Measurements from ENCODE around the gene SOCS2. TPM values are rescaled to one million over a fixed set of nuclear protein-coding genes. Genes with fewer than 3 reads are reported as not detected.
"Not testable (repeated sequence)": the region's sequence is repeated elsewhere in the genome, so short reads cannot be mapped to it uniquely, and the experiment has no call there.

Gene SOCS2, protein sequence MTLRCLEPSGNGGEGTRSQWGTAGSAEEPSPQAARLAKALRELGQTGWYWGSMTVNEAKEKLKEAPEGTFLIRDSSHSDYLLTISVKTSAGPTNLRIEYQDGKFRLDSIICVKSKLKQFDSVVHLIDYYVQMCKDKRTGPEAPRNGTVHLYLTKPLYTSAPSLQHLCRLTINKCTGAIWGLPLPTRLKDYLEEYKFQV
- 30.1 TPM for total RNA-seq

- peak; percentile 58 for DNase-seq
These were observed at the start of gene SOCS2 for GRCh38 chr12:93571925-93572711. Gene SOCS2 (plus strand): TSS chr12:93572675. CDS start chr12:93572898, 223 bp downstream.

DNA sequence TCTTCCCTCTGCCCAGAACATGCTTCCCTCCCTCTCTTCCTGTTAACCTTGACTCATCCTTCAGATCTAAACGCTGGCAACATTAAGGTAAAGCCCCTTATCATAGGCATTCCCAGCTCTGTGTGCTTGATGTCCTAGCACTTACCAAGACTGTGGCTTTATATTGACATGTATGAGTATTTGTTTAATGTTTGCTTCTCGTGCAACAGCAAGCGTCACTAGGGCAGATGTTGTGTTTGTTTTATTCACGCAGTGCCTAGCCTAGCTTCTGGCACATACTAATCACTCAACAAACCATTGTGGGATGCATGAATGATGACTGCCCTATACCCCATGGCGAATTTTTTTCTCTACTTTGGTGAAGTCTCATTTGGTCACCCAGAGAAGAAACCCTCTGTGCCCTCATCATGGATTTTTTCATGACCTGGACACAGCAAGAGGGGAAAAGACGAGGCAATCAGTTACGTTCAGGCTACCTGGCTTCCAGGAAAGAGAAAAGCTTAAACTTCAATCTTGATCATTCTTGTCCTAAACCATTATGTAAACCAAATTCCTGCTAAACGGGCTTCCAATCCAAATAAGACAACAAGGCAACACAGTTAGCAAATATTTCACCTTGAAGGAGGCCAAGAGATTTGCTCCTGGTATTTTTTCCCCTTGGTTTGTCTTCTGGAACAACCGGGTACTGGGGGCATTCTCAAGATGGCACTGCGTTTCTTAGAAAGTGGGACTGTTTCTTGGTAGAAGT is 47.9 kb upstream of the SOCS2 start:
- DNase-seq = no peak

DNA sequence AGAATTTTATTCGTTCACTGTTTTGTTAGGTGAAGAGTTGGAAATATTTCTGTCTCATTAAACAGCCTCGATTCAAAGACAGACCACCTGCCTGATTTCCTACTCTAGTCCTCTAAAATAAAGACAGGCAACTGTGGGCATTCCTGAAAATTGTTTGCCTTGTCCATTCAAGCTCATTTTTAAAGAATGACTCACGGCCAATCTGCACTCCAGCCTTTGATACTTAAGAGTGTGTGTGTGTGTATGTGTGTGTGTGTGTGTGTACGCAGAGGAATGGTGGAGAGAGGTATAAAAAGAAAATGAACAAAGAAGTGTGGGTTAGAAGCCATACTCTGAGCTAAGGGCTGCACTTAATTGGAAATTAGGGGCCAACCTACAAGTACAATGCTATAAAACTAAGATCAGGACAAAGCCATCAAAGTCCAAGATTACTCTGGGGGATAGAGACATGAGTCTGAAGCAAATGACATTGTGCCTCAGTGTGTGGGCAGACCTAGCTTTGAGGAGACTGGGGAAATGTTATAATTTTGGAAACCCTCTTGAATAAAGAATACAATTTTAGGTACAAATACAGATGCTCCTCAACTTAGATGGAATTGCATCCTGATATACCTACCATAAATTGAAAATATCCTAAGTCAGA is 45.6 kb upstream of the SOCS2 start:
- no peak for DNase-seq

DNA sequence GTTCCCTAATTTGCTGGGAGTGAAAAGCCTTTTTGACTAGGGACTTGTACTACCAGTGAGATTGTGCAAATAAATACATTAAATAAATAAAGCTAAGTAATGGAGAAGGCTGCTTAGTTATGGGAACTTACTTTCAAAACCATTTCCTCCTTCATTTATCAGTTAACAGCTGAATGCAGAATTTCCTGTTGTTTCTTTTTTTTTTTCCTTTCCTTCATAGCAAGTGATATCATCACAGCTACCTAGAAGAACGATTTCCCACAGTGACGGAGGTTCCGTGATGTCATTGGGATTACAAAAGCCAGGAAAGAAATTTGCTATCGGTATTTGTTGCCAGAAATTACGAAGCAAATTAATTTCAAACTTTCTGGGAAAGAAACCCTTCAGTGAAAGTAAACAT is 42.1 kb upstream of the SOCS2 start:
- DNase-seq = no peak

DNA sequence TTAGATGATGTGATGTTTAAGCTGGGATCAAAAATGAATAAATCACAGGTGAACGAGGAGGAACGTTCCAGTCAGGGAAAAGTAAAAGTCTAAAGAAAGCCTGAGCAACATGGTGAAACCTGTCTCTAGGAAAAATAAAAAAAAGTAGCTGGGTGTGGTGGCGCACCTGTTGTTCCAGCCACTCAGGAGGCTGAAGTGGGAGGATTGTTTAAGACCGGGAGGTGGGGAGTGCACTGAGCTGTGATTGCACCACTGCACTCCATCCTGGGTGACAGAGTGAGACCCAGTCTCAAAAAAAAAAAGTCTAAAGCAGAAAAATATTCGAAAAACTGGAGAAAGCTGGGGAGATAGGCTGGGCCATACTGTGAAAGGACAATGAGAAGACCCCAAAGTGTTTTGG is 39.2 kb upstream of the SOCS2 start:
- DNase-seq = no peak

GRCh38 chr12:93536111-93536765 is 36.2 kb upstream of the SOCS2 start:
- no peak for DNase-seq

- DNase-seq = peak; percentile 47
These were observed 35.5 kb upstream of the SOCS2 start for GRCh38 chr12:93536766-93537488.

- DNase-seq = no peak
These were observed 34.7 kb upstream of the SOCS2 start for GRCh38 chr12:93537769-93538168.

DNA sequence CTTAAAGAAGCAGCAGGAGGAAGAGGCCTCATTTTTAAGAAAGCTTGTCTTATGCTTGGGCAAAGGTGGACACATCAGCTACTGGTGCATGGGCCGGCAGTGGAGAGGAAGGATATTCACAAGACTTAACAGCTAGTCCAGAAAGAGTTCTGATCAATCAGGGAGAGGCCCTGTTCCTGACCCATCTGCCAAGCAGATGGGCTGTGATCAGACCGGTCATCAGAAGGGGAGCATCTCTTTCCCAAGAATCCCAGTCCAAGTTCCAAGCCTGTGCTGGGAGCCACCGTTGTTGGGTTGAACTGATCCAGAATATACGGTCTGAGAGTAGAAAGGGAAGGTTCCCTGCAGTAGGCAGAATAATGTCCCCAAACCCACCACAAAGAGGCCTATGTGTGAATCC is 32.7 kb upstream of the SOCS2 start:
- no peak for DNase-seq

DNA sequence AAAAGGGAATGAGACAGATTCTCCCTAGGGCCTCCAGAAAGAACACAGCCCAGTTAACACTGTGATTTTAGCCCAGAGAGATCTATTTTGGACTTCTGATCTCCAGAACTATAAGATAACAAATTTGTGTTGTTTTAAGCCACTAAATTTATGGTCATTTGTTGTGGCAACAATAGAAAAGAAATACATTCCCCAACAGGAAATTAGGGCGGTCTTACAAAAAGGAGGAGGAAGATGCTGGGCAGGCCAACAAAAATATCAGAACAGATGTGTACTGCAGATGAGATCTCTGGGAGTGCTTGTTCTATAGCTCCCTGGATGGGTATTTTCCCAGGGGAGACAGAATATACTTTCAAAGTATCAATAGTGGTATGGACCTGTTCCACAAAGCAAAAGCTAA is 32.0 kb upstream of the SOCS2 start:
- DNase-seq = no peak

DNA sequence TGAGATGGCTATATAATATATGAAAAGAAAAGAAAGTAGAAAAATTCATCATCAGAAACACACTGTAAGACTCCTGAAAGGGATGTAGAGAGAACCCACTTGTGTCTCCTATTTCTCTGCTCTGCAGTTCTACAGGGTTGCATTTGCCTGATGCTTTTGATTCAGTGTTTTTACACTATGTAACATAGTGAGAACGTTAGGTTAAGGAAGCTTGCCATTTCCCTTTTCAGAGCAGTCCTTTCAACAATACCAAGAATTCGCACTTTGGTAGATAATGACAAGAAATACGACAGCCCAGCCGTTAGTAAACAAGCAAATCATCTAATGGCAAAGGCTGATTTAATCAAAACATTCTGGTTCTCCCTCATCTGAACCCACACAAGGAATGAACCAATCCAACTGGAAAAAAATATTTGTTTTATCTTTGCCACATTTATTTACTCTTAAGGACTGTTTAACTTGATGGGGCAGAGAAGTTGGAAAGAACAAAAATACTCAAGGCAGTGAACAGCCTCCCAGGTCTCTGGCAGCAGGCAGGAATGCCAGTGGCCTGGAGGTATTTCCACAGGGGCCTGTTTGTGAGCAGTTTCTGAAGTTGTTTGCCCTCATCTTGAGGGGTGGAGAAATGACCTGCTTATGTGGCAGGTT is 30.8 kb upstream of the SOCS2 start:
- no peak for DNase-seq

DNA sequence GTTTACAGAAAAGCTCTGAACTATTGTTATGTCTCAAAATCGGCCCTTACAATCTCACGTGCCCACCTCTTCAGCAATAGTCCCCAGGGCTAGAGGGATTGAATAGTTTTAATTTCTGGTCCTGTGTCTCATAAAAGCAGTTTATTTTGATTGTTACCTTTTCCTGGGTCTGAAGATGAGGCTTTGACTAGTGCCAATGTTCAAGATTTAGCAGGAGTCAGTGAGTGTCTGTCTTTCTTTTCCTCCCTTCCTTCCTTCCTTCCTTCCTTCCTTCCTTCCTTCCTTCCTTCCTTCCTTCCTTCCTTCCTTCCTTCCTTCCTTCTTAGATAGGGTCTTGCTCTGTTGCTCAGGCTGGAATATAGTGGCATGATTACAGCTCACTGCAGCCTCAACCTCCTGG is 24.7 kb upstream of the SOCS2 start:
- DNase-seq = no peak

DNA sequence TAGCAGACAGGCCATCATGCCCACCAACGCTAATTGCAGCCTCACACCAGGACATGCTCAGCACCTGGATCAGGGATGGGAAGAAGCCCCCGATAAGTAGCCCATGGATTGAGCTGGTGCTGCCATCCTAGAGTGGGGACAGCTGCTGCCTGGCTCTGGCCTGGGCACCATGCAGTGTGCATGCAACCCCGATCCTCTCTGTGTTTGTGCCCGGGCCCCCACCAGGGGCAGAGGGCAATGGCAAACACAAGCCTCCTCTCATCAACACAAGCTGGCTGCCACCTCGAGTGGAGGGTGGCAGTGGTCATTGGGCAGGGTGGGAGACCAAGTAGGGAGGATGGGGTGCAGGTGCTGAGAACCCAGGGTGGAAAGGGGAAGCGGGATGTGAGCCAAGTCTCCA is 23.3 kb upstream of the SOCS2 start:
- no peak for DNase-seq

DNA sequence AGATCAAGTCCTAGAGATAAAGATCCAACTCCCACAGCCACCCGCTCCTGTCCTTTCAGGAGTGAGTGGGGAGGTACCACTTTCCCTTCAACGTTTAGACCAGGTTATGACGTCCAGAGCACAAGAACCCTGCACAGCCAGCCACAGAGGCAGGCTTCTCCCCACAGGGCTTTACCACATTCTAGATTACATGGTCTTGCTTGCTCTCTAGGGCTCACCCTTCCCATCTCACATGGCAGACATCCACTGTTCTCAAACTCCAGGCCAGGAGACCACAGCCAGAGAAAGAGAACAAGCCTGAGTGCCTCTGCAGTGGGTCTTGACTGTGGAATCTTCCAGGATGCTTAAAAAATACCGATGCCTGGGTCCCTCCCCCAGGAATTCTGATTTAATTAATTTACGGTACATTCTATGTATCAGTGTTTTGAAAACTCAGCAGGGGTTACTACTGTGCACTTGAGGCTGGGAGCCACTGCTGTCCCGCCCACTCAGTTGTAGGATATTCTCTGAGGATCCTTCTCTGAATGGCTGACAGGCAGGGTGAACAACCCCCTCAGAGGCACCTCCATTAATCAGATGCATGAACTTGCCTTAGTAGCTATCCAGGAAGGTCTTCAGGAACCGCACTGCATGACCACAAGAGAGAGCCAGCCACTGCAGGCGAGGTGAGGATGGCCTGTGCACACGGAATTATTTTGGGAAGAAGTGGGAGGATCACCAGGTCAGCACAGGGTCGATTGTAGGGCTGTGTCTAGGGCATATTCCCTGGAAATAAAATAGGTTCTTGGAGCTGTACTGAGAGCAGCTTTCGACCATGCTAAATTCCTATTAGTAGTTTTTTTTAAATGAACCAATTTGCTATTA is 21.5 kb upstream of the SOCS2 start:
- DNase-seq = no peak

DNA sequence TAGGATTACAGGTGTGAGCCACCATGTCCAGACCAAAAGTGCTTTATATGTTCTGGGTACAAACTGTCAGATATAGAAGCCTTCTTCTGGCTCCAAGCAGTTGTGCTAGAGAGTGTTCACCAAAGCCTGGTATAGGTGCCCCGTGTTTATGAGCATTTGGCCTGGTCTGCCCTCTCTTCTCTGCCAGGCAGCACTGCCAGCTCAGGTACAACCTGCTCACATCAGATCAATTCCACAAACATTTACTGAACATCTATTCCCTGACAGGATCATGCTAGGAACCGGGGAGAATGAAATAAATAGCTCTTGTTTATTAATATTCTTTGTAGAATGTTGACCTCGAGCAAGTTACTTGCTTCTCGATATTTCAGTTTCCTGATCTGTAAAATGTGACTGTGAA is 20.0 kb upstream of the SOCS2 start:
- DNase-seq = no peak

DNA sequence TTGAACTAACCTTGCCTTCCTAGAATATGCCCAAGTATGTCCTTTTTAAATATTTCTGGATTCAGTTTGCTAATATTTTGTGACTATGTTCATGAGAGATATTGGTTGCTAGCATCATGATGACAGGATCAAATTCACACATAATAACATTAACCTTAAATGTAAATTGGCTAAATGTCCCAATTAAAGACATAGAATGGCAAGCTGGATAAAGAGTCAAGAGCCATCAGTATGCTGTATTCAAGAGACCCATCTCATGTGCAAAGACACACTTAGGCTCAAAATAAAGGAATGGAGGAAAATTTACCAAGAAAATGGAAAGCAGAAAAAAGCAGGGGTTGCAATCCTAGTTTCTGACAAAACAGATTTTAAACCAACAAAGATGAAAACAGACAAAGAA is 14.6 kb upstream of the SOCS2 start:
- DNase-seq = not testable (repeated sequence)

DNA sequence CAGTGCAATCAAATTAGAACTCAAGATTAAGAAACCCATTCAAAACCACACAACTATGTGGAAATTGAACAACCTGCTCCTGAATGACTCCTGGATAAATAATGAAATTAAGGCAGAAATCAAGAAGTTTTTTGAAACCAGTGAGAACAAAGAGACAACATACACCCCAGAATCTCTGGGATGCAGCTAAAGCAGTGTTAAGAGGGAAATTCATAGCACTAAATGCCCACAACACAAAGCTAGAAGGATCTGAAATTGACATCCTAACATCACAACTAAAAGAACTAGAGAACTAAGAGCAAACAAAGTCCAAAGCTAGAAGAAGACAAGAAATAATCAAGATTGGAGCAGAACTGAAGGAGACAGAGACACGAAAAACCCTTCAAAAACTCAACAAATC is 13.8 kb upstream of the SOCS2 start:
- DNase-seq = not testable (repeated sequence)

DNA sequence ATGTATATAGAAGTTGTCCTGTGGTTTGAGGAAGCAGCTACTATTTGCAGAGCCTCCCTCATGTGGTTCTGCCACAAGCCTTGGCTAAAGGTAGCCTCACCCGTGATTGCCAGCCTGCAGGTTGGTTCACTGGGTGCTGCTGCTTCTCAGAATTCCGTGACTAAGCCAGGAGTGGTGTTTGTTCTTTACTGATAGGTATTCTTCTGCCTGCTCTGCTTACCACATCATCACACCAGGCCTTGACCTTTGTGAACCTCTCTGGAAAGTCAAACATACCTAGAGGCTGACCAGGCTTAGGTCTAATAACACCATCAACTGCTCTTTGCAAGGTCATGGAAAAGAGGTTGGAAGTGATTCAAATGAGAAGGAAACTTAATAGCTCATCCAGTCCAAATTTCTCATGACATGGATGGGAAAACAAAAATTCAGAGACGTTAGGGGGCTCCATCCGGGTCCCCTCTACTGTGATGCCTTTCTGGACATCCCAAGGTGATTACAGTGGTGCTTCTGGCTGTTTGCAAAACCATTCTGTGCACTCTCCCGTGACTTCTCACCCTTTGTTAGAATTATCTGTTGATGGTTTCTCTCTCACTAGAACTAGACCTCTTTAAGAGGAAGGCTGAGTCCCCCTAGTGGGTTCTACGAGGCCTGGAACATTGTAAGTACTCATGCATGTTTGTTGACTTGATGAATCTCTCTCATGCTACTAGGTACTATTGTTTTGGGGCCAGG is 8.5 kb upstream of the SOCS2 start:
- DNase-seq = peak; percentile 20

DNA sequence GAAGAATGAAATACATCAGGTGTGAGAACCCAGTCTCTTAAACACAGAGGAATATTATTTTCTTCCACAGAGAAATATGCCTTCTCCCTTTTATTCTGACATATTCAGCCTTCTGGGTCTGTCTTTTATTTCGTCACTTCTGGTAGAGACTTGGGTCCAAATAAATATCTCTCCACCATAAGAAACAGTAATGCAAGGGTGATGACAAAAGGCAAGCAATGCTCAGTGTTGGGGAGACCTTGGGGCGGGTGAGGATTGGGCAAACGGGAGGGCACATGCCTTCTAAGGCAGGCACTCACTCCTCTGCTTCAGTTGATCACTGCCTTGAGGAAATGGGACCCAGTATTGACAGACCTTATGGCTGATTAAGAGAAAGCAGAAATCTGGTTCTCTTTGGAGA is 6.7 kb upstream of the SOCS2 start:
- DNase-seq = no peak

Measured in tongue (tissue), 2 donors.